Loucy (cell line): ENCODE data around the gene CDR2L.

ENCODE experiments used
- CTCF ChIP-seq: fragments of 200-600 bp; sonication (generic); conservative IDR thresholded peaks from 2 replicates; pipeline ENCODE4 v1.5.1; 2014; ENCODE audit warnings: mild to moderate bottlenecking, antibody characterized with exemption, low read length
- EZH2phosphoT487 ChIP-seq: fragments of 200-600 bp; IDR thresholded peaks from 2 replicates; pipeline ENCODE4 v1.6.1; 2018; ENCODE audit warnings: antibody characterized with exemption, mild to moderate bottlenecking, moderate library complexity, borderline replicate concordance

GRCh38 chr17:75032720-75033280, 45.4 kb downstream of the CDR2L start:
- TF ChIP-seq CTCF, result no peak
- no peak for TF ChIP-seq EZH2phosphoT487
